HG03097 (cell line): Measurements from ENCODE around the gene WNT6.

Experiments used
- ATAC-seq: cut with Tn5 transposase; IDR thresholded peaks from one replicate; pipeline ENCODE4 v1.9.1; 2021; ENCODE audit not compliant: unreplicated experiment, low FRiP score

The WNT6 gene

DNA sequence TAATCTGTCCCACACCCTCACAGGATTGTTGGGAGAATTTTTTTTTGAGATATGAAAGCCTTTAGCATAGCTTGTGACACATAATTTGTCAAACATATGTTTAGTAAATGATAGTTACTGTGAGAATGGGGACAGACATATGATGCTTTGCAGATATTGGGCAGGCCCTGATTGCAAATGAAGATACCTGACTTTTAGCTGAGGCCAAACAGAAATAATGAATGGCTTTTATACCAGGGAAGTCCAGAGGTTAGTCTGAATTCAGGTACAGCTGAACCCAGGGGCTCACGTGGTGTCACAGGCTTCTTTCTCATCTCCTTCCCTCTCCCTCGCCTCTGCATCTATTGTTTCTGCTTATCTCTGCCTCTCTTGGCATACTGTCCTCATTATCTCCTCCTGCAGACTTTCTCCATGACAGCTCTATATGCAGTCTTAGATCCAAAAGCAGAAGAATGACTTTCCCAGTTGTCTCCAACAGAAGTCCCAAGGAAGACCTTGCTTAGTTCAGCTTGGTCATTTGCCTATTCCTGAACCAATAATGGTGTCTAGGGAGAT, 16.2 kb downstream of the WNT6 start:
- no peak for ATAC-seq

- no peak for ATAC-seq
Measured at GRCh38 chr2:218876562-218877219, 17.1 kb downstream of the WNT6 start.

DNA sequence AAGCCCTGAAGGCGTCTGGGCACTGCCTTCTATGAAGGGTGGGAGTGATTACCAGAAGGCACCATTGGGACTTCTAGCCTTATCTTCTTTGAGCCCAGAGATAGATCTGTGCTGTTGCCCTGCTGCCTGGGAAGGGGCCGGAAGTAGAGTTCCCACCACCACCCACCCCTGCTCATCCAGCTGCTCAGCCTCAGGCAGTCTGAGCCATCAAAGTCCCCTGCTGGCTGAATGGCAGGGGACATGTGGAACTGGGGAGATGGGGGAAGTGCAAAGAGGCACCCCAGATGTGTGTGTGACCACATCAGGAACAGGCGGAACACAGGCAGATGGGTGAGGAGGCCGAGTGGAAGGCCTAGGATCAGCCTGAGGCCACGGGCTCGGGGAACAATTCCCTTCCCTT, 17.7 kb downstream of the WNT6 start:
- no peak for ATAC-seq

GRCh38 chr2:218877891-218878290, 18.3 kb downstream of the WNT6 start:
- no peak for ATAC-seq

GRCh38 chr2:218878486-218878885, 18.9 kb downstream of the WNT6 start:
- ATAC-seq = no peak

DNA sequence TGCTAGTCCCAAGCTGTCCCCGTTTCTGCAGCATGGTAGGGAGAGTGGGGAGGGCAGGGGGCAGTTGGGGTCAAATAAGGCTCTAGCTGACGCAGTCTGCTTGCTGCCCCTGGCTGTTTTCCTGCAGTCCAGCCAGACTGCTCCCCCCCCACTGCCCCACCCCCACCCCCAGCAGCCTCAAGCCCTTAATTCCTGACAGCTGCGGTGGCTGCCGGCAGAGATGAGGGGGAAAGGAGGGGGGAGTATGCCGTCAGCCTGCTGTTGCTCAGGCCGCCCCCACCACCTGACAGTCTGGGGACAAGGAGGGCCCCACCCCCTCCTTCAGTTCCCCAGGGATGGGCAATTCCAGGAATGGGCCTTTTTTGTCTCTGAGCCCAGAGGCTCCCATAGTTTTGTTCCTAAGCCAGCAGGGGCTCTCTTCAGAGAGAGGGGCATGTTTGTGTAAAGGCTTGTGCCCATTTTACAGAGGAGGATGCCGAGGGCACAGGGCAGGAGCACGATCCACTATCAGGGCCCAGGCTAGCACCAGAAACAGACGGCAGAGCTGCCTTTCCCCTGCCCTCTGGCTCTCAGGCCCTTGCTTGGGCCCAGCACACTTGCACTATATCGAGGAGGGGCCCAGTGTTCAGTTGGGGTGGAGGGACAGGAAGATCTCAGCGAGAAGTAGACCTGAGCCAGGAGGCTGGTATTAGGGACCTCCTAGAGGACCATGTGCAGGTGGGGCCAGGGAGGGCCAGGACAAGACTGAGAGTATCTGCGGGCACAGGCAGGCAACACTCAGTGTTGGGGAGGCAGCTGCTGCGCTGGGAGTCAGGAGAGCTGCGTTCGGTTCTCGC, 19.5 kb downstream of the WNT6 start:
- no peak for ATAC-seq

GRCh38 chr2:218879776-218880101, 20.1 kb downstream of the WNT6 start:
- no peak for ATAC-seq

GRCh38 chr2:218880102-218880858, 20.7 kb downstream of the WNT6 start, which contains the start of gene WNT10A:
WNT10A (plus strand) TSS chr2:218880852; CDS start chr2:218880996, 144 bp downstream.
- ATAC-seq = peak; percentile 59

DNA sequence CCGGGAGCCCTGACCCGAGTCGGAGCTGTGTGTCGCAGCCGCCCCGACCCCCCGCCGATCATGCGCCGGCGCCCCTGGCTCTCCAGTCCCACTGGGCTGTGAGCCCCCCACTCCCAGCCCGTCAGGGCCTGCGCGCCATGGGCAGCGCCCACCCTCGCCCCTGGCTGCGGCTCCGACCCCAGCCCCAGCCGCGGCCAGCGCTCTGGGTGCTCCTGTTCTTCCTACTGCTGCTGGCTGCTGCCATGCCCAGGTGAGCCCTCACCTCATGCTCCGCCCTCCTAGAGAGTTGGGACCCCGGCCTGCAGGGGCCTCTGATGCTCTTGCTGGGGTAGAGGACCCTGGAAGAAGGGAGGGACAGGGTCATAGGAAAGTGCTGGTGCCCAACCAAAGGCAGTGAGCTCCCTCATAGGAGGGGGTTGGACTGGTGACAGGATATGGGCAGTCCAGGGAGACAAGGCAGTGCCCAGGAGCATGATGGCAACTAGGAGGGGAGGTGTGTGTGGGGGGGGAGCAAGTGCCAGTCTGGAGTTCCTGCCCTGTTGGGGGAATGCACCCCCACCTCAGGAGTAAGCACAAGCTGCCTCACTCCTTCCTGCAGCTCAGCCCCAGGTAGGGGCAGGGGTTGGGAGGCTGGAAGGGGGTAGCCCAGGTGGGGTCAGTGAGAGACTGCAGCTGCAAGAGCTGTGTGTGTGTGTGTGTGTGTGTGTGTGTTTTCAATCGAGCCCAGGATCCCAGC, 21.4 kb downstream of the WNT6 start:
- no peak for ATAC-seq

DNA sequence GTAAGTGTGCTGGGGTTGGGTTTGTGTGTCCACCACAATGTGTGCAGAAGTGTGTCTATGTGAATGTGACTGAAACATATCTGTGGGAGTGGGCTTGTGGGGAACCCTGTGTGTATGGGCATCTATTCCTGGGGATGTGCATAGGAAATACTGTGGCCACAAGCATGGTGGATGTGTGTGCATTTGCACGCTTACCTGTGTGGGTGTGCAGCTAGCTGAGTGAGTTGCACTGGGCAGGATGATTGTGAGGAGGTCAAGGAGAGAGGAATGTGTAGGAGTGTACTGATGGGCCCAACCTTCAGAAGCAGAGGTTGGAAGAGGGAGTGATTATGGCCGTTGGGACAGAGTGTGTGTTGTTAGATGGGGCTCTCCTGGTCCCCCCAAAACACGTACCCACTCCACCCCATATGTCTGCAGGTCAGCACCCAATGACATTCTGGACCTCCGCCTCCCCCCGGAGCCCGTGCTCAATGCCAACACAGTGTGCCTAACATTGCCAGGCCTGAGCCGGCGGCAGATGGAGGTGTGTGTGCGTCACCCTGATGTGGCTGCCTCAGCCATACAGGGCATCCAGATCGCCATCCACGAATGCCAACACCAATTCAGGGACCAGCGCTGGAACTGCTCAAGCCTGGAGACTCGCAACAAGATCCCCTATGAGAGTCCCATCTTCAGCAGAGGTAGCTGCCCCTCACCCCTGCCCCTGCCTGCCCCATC, 22.3 kb downstream of the WNT6 start:
- ATAC-seq = no peak

DNA sequence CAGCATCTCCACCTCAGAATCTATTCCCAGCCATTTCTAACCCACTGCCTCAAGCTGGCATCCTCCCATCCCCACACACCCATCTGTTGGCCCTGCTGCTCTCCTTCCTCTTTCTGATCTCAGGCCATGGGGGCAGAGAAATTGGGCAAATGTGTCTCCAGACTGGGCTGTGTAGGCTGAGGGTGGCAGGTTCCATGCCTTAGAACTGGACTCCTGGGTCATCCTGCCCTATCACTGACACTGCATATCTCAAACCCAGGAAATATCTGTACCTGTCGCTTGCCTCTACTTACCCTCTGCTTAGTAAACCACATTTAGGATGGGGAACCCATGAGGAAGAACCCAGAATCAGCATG, 22.8 kb downstream of the WNT6 start:
- ATAC-seq = no peak

- ATAC-seq = no peak
Measured at GRCh38 chr2:218882866-218883366, 23.3 kb downstream of the WNT6 start.

- no peak for ATAC-seq
Measured at GRCh38 chr2:218883491-218884490, 24.2 kb downstream of the WNT6 start.

DNA sequence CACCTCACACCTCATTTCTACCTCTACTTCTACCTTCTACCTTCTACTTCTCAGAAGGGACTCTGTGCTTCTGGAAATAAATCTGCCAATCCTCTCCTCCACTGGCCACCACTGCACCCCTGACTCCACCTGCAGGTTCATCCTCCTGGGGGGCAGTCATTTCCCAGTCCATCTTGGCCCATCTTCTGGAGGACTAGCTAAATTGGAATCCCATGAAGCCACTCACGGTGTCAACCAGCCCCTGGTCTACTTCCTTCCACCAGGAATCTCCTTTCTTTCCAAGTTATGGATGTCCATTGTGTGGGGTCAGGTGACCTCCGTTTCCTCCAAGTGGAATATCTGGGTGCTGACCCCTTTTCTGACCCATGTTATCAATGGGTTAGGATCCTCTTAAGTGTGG, 24.9 kb downstream of the WNT6 start:
- no peak for ATAC-seq

- peak; percentile 37 for ATAC-seq
Measured at GRCh38 chr2:218885981-218886947, 26.7 kb downstream of the WNT6 start.

DNA sequence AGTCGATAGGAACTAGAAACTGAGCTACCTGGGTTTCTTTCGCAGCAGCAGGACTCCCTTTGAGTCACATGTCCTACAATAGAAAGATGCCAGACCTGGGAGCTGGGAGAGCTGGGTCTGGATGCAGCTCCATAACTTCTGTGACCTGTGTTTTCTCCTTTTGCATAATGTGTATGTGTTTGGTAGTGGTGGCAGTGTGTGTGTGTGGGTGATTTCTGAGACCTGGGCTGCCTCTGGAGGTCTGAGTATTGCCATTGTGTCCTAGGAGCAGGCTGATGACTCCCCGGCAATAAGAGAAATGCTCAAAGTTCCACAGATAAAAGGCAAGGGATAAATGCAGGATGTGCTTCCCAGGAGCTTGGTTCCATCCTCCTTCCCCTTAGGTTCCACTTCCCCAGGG, 27.5 kb downstream of the WNT6 start:
- ATAC-seq = no peak

- ATAC-seq = no peak
Measured at GRCh38 chr2:218888341-218888740, 28.7 kb downstream of the WNT6 start.
